ENCODE data around the gene TNFSF13B. TPM values are rescaled to one million over a fixed set of nuclear protein-coding genes. Genes with fewer than 3 reads are reported as not detected.

TNFSF13B gene
- total RNA-seq, 3 donors from 2014 or later = 2.0 to 5.6 (median 3.5) TPM

- DNase-seq (no peak), ATAC-seq (no peak)
- H3K4me3 ChIP-seq = no peak overlapping the region
- H3K4me1 ChIP-seq (ENCODE audit: low read depth) = no peaks in the 10 kb centered on the region
- intact Hi-C loops (cut with DNase I, micrococcal nuclease) = no loop called here
- TF ChIP-seq CTCF (IDR thresholded peaks at IDR 0.05) = no peak
- no peaks in the 10 kb centered on the region for H3K9me3 ChIP-seq
- no peaks in the 10 kb centered on the region for H3K36me3 ChIP-seq (ENCODE audit: low read depth)
These were observed 79.8 kb downstream of the TNFSF13B start for GRCh38 chr13:108349269-108349668.

GRCh38 chr13:108350579-108350978 is 81.1 kb downstream of the TNFSF13B start:
- peak; percentile 56 for ATAC-seq
- TF ChIP-seq CTCF (IDR thresholded peaks at IDR 0.05) = no peak
- no peaks in the 10 kb centered on the region for H3K4me1 ChIP-seq (ENCODE audit: low read depth)

GRCh38 chr13:108352599-108352998 is 83.1 kb downstream of the TNFSF13B start:
- TF ChIP-seq CTCF (IDR thresholded peaks at IDR 0.05) = no peak
- intact Hi-C loops (cut with DNase I, micrococcal nuclease) = no loop called here
- Histone ChIP-seq H3K36me3 (ENCODE audit: low read depth) (no peaks in the 10 kb centered on the region), H3K9me3 (no peaks in the 10 kb centered on the region), H3K4me3 (no peak overlapping the region), H3K4me1 (ENCODE audit: low read depth) (no peaks in the 10 kb centered on the region)
- no peak for DNase-seq
- ATAC-seq = no peak

More at GRCh38 chr13:108350579-108350978, 81.1 kb downstream of the TNFSF13B start:
- intact Hi-C loops (cut with DNase I, micrococcal nuclease) = no loop called here
- Histone ChIP-seq H3K4me3 (no peak overlapping the region), H3K9me3 (no peaks in the 10 kb centered on the region), H3K36me3 (ENCODE audit: low read depth) (no peaks in the 10 kb centered on the region)
- DNase-seq = no peak

- DNase-seq (no peak), ATAC-seq (no peak)
- no peak for TF ChIP-seq CTCF (IDR thresholded peaks at IDR 0.05)
- H3K4me1 ChIP-seq (ENCODE audit: low read depth) = no peaks in the 10 kb centered on the region
- H3K36me3 ChIP-seq (ENCODE audit: low read depth) = no peaks in the 10 kb centered on the region
- intact Hi-C loops (cut with DNase I, micrococcal nuclease) = no loop called here
- no peak overlapping the region for H3K4me3 ChIP-seq
- no peaks in the 10 kb centered on the region for H3K9me3 ChIP-seq
These were observed 87.7 kb downstream of the TNFSF13B start for GRCh38 chr13:108357228-108357627.

Other genes with a start within 250 kb of the TNFSF13B start
- 10 to 100 TPM; 10.4 to 11.7 (median 10.8) TPM for gene LIG4, start 54.2 kb upstream of the TNFSF13B start, total RNA-seq
- gene ABHD13, start 51.3 kb upstream of the TNFSF13B start, total RNA-seq = 10 to 100 TPM in 1 of 3 donors, 1 to 10 TPM in 2; 8.4 to 10.3 (median 9.4) TPM

All from mucosa of descending colon (tissue), 3 donors.